ENCODE results near the gene UNC50. TPM values are rescaled to one million over a fixed set of nuclear protein-coding genes. Genes with fewer than 3 reads are reported as not detected.

The UNC50 gene
- total and polyA plus RNA-seq, 7 experiments from 2014 or later = 22.2 to 63.2 (median 41.1) TPM

GRCh38 chr2:98634406-98635092, 26.2 kb downstream of the UNC50 start:
- Mint-ChIP-seq H3K27me3 (no peaks in the 10 kb centered on the region), H3K36me3 (peaks cover 21 to 51% (median 41%) of the 10 kb centered on the region in 5 donors), H3K27ac (peak overlapping the region; percentile 84 to 97 (median 93)), H3K4me3 (peak overlapping the region in 9 of 10 donors; percentile 26 to 73 (median 68)), H3K4me1 (peaks cover 22 to 53% (median 38%) of the 10 kb centered on the region in 7 donors), H3K9me3 (no peaks in the 10 kb centered on the region)
- H3K4me3 ChIP-seq (ENCODE audit: low read length) = no peak overlapping the region
- ATAC-seq (peak; percentile 63), DNase-seq (peak in 5 of 9 donors; percentile 26 to 64 (median 38))
- H3K9me3 ChIP-seq (ENCODE audit: control insufficient read depth in 2 of 3, low read length in 3 of 3) = no peaks in the 10 kb centered on the region
- H3K27me3 ChIP-seq (ENCODE audit: control insufficient read depth in 2 of 2, insufficient read depth in 2 of 2, low read length in 2 of 2) = no peaks in the 10 kb centered on the region
- peaks cover 27 to 74% (median 27%) of the 10 kb centered on the region in 3 experiments for H3K36me3 ChIP-seq (ENCODE audit: control insufficient read depth in 2 of 3, insufficient read depth in 3 of 3, low read length in 3 of 3)
- POLR2A ChIA-PET = interaction anchor here (0.9 kb wide), 1 partner anchor 67 kb away, joined by 3 read pairs; no protein-coding TSS in a partner anchor
- H3K4me1 ChIP-seq (ENCODE audit: control insufficient read depth in 2 of 2, insufficient read depth in 2 of 2, low read length in 2 of 2) = peaks cover 33 to 46% of the 10 kb centered on the region in 2 donors
- CTCF ChIA-PET = interaction anchor here (0.6 kb wide), 1 partner anchor 646 kb away, joined by 4 read pairs; no protein-coding TSS in a partner anchor
- intact Hi-C loops (cut with micrococcal nuclease) = loop anchor here in 1 of 2 donors (10.0 kb wide), 1 partner anchor 540 kb away; no protein-coding TSS in a partner anchor
- peak overlapping the region; percentile 56 for H3K27ac ChIP-seq (ENCODE audit: low read depth, low read length)

- peak; percentile 90 for ATAC-seq
- ChIA-PET POLR2A (interaction anchor here (0.8 to 1.3 kb wide), 3 partner anchors 12 to 79 kb away, joined by 3 to 4 read pairs (median 3); no protein-coding TSS in a partner anchor), CTCF (interaction anchor here (2.4 kb wide), 1 partner anchor 12 kb away, joined by 8 read pairs; no protein-coding TSS in a partner anchor)
- H3K27ac Mint-ChIP-seq = peak overlapping the region; percentile 68 to 98 (median 88)
- peaks cover 33 to 46% of the 10 kb centered on the region in 2 donors for H3K4me1 ChIP-seq (ENCODE audit: control insufficient read depth in 2 of 2, insufficient read depth in 2 of 2, low read length in 2 of 2)
- intact Hi-C loops (cut with micrococcal nuclease) = loop anchor here (2.0 to 10.0 kb wide), 2 partner anchors 17 to 537 kb away; no protein-coding TSS in a partner anchor
- peak overlapping the region; percentile 69 for H3K27ac ChIP-seq (ENCODE audit: low read depth, low read length)
- H3K4me3 ChIP-seq (ENCODE audit: low read length) = peak overlapping the region; percentile 3
- H3K4me1 Mint-ChIP-seq = peaks cover 19 to 56% (median 45%) of the 10 kb centered on the region in 7 donors
- H3K27me3 ChIP-seq (ENCODE audit: control insufficient read depth in 2 of 2, insufficient read depth in 2 of 2, low read length in 2 of 2) = no peaks in the 10 kb centered on the region
- no peaks in the 10 kb centered on the region for H3K9me3 Mint-ChIP-seq
- peaks cover 25 to 71% (median 36%) of the 10 kb centered on the region in 3 experiments for H3K36me3 ChIP-seq (ENCODE audit: control insufficient read depth in 2 of 3, insufficient read depth in 3 of 3, low read length in 3 of 3)
- H3K9me3 ChIP-seq (ENCODE audit: control insufficient read depth in 2 of 3, low read length in 3 of 3) = no peaks in the 10 kb centered on the region
- peaks cover 14 to 44% (median 36%) of the 10 kb centered on the region in 5 donors for H3K36me3 Mint-ChIP-seq
- H3K4me3 Mint-ChIP-seq = peak overlapping the region; percentile 49 to 83 (median 68)
- no peaks in the 10 kb centered on the region for H3K27me3 Mint-ChIP-seq
- peak in 8 of 9 donors; percentile 33 to 73 (median 46) for DNase-seq
Measured at GRCh38 chr2:98637401-98638147, 29.2 kb downstream of the UNC50 start.

- POLR2A ChIA-PET = interaction anchor here (1.0 to 2.8 kb wide), 4 partner anchors 17 to 87 kb away, joined by 3 to 7 read pairs (median 4); partner anchors contain the start of gene MGAT4A
- Mint-ChIP-seq H3K36me3 (peaks cover 8 to 50% (median 31%) of the 10 kb centered on the region in 5 donors), H3K4me3 (no peak overlapping the region), H3K9me3 (no peaks in the 10 kb centered on the region), H3K27me3 (no peaks in the 10 kb centered on the region), H3K27ac (peak overlapping the region in 8 of 9 donors; percentile 23 to 82 (median 44)), H3K4me1 (peaks cover 0 to 38% (median 14%) of the 10 kb centered on the region in 7 donors)
- Histone ChIP-seq H3K36me3 (ENCODE audit: control insufficient read depth in 2 of 3, insufficient read depth in 3 of 3, low read length in 3 of 3) (peaks cover 19 to 70% (median 42%) of the 10 kb centered on the region in 3 experiments), H3K4me3 (ENCODE audit: low read length) (no peak overlapping the region), H3K27ac (ENCODE audit: low read depth, low read length) (no peak overlapping the region), H3K9me3 (ENCODE audit: control insufficient read depth in 2 of 3, low read length in 3 of 3) (no peaks in the 10 kb centered on the region), H3K4me1 (ENCODE audit: control insufficient read depth in 2 of 2, insufficient read depth in 2 of 2, low read length in 2 of 2) (peaks cover 3 to 6% of the 10 kb centered on the region in 2 donors), H3K27me3 (ENCODE audit: control insufficient read depth in 2 of 2, insufficient read depth in 2 of 2, low read length in 2 of 2) (no peaks in the 10 kb centered on the region)
- intact Hi-C loops (cut with micrococcal nuclease) = no loop called here
- ATAC-seq (no peak), DNase-seq (no peak)
- CTCF ChIA-PET = interaction anchor here (0.5 kb wide), 1 partner anchor 194 kb away, joined by 3 read pairs; no protein-coding TSS in a partner anchor
Measured at GRCh38 chr2:98643496-98644100, 35.2 kb downstream of the UNC50 start.

GRCh38 chr2:98647636-98648035, 39.2 kb downstream of the UNC50 start:
- peaks cover 18 to 55% (median 28%) of the 10 kb centered on the region in 3 experiments for H3K36me3 ChIP-seq (ENCODE audit: control insufficient read depth in 2 of 3, insufficient read depth in 3 of 3, low read length in 3 of 3)

GRCh38 chr2:98648451-98648850, 40.1 kb downstream of the UNC50 start:
- no peak for DNase-seq
- peak overlapping the region in 7 of 9 donors; percentile 73 to 96 (median 92) for H3K27ac Mint-ChIP-seq
- no peaks in the 10 kb centered on the region for H3K27me3 Mint-ChIP-seq
- peaks cover 32 to 64% (median 54%) of the 10 kb centered on the region in 7 donors for H3K4me1 Mint-ChIP-seq
- Histone ChIP-seq H3K4me3 (ENCODE audit: low read length) (no peak overlapping the region), H3K36me3 (ENCODE audit: control insufficient read depth in 2 of 3, insufficient read depth in 3 of 3, low read length in 3 of 3) (peaks cover 12 to 47% (median 20%) of the 10 kb centered on the region in 3 experiments), H3K27me3 (ENCODE audit: control insufficient read depth in 2 of 2, insufficient read depth in 2 of 2, low read length in 2 of 2) (no peaks in the 10 kb centered on the region), H3K27ac (ENCODE audit: low read depth, low read length) (peak overlapping the region; percentile 39), H3K4me1 (ENCODE audit: control insufficient read depth in 2 of 2, insufficient read depth in 2 of 2, low read length in 2 of 2) (peaks cover 26 to 35% of the 10 kb centered on the region in 2 donors), H3K9me3 (ENCODE audit: control insufficient read depth in 2 of 3, low read length in 3 of 3) (peaks cover 0 to 7% (median 0%) of the 10 kb centered on the region in 3 experiments)
- H3K9me3 Mint-ChIP-seq = peaks cover 0 to 21% (median 13%) of the 10 kb centered on the region in 11 donors
- ATAC-seq = no peak
- H3K36me3 Mint-ChIP-seq = peaks cover 17 to 65% (median 49%) of the 10 kb centered on the region in 5 donors
- intact Hi-C loops (cut with micrococcal nuclease) = loop anchor here (2.0 kb wide), 4 partner anchors 14 to 236 kb away; no protein-coding TSS in a partner anchor
- POLR2A ChIA-PET = interaction anchor here (0.6 to 1.8 kb wide), 8 partner anchors 80 to 226 kb away, joined by 3 to 18 read pairs (median 4); partner anchors contain the start of gene MGAT4A
- H3K4me3 Mint-ChIP-seq = no peak overlapping the region
- CTCF ChIA-PET = interaction anchor here (0.6 to 2.1 kb wide), 6 partner anchors 40 to 850 kb away, joined by 3 to 30 read pairs (median 11); partner anchors contain the start of genes COA5, MGAT4A and UNC50

More at GRCh38 chr2:98647636-98648035, 39.2 kb downstream of the UNC50 start:
- no peak for DNase-seq
- Histone ChIP-seq H3K27me3 (ENCODE audit: control insufficient read depth in 2 of 2, insufficient read depth in 2 of 2, low read length in 2 of 2) (no peaks in the 10 kb centered on the region), H3K9me3 (ENCODE audit: control insufficient read depth in 2 of 3, low read length in 3 of 3) (peaks cover 0 to 7% (median 0%) of the 10 kb centered on the region in 3 experiments), H3K4me3 (ENCODE audit: low read length) (no peak overlapping the region), H3K27ac (ENCODE audit: low read depth, low read length) (no peak overlapping the region), H3K4me1 (ENCODE audit: control insufficient read depth in 2 of 2, insufficient read depth in 2 of 2, low read length in 2 of 2) (peaks cover 21 to 30% of the 10 kb centered on the region in 2 donors)
- H3K27me3 Mint-ChIP-seq = no peaks in the 10 kb centered on the region
- ChIA-PET CTCF (no interaction called here), POLR2A (interaction anchor here (1.0 to 1.1 kb wide), 2 partner anchors 186 to 193 kb away, joined by 3 to 5 read pairs; no protein-coding TSS in a partner anchor)
- intact Hi-C loops (cut with micrococcal nuclease) = loop anchor here (2.0 kb wide), 4 partner anchors 15 to 235 kb away; no protein-coding TSS in a partner anchor
- H3K4me3 Mint-ChIP-seq = no peak overlapping the region
- no peak for ATAC-seq
- H3K4me1 Mint-ChIP-seq = peaks cover 27 to 59% (median 46%) of the 10 kb centered on the region in 7 donors
- peaks cover 17 to 61% (median 45%) of the 10 kb centered on the region in 5 donors for H3K36me3 Mint-ChIP-seq
- peaks cover 0 to 21% (median 13%) of the 10 kb centered on the region in 11 donors for H3K9me3 Mint-ChIP-seq
- peak overlapping the region in 4 of 9 donors; percentile 21 to 96 (median 92) for H3K27ac Mint-ChIP-seq
